ENCODE data around the gene SPATA13. TPM values are rescaled to one million over a fixed set of nuclear protein-coding genes. Genes with fewer than 3 reads are reported as not detected.
"Not testable (repeated sequence)": the region's sequence is repeated elsewhere in the genome, so short reads cannot be mapped to it uniquely, and the experiment has no call there.

SPATA13 gene
- total RNA-seq, 1 donor from 2014 or later = 38.2 TPM

DNA sequence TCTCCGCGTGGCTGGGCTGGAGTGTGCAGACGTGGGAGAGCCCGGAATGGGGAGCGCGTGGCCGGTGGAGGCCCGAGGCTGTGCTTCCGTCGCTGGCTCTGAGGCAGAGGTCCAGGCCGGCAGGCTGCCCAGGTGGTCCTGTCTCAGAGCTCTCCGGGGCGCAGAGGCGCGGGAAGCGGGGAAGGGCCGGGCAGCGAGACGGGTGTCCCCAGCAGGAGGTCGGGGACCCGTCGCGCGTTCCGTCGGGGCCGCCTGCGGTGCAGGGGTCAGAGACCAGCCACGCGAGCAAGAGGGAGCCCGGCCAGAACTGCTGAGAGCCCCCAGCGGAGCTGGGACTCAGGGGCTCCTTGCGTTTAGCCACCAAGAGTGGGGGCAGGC is 147.5 kb downstream of the SPATA13 start:
- H3K4me3 ChIP-seq = no peak overlapping the region
- H3K36me3 ChIP-seq = peaks cover under 1 to 16% of the 10 kb centered on the region in 2 donors
- no peak overlapping the region for H3K27ac ChIP-seq
- intact Hi-C loops (cut with DNase I) = no loop called here
- TF ChIP-seq, protein P1, sequence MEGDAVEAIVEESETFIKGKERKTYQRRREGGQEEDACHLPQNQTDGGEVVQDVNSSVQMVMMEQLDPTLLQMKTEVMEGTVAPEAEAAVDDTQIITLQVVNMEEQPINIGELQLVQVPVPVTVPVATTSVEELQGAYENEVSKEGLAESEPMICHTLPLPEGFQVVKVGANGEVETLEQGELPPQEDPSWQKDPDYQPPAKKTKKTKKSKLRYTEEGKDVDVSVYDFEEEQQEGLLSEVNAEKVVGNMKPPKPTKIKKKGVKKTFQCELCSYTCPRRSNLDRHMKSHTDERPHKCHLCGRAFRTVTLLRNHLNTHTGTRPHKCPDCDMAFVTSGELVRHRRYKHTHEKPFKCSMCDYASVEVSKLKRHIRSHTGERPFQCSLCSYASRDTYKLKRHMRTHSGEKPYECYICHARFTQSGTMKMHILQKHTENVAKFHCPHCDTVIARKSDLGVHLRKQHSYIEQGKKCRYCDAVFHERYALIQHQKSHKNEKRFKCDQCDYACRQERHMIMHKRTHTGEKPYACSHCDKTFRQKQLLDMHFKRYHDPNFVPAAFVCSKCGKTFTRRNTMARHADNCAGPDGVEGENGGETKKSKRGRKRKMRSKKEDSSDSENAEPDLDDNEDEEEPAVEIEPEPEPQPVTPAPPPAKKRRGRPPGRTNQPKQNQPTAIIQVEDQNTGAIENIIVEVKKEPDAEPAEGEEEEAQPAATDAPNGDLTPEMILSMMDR (IDR thresholded peaks at IDR 0.05) = no peak
- H3K4me1 ChIP-seq = no peaks in the 10 kb centered on the region
- no peaks in the 10 kb centered on the region for H3K27me3 ChIP-seq
- no peak for DNase-seq (ENCODE audit: low spot score in 2 of 2)
- no peaks in the 10 kb centered on the region for H3K9me3 ChIP-seq

DNA sequence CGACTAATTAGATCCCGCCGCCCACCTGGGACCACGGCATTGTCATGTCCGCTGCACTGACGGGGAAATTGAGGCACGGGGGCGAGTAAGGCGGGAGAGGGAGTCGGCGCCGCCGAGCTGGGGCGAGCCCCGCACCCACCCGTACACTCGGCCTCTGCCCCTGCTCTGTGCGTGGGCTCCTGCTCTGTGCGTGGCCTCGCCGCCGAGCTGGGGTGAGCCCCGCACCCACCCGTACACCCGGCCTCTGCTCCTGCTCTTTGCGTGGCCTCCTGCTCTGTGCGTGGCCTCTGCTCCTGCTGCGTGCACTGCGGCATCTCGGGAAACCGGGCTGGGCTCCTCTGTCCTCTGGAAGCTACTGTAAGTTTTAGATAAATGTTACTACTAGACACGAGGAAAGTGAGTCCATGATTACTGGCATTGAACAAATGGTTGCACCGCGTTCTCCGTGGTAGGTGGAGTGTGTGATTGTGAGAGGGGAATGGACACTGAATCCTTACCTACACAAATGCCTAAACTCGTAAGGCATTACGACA is 148.0 kb downstream of the SPATA13 start:
- Histone ChIP-seq H3K27me3 (no peaks in the 10 kb centered on the region), H3K27ac (no peak overlapping the region), H3K36me3 (peaks cover 0 to 11% of the 10 kb centered on the region in 2 donors), H3K9me3 (no peaks in the 10 kb centered on the region), H3K4me3 (no peak overlapping the region), H3K4me1 (no peaks in the 10 kb centered on the region)
- intact Hi-C loops (cut with DNase I) = no loop called here
- DNase-seq (ENCODE audit: low spot score in 2 of 2) = no peak
- TF ChIP-seq, protein P1 (IDR thresholded peaks at IDR 0.05) = no peak

DNA sequence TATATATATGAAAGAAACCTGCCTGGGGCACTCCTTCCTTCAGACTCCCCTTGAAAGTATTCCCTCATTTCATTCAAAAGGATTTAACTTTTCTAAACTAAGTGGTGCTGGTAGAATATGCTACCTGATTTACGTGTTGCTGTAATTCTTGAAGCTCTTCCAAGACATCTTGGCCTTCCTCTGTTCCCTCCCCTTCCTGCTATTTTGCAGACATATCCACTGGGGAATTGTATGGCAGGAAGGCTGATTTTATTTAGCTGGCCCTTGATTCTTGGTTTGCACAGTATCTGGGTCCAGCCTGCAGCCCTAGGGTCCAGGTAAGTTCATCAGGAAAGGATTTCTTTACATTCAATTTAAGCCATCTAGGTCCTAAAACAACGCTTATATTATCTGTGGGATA is 148.8 kb downstream of the SPATA13 start, which contains the start of gene C1QTNF9:
C1QTNF9 (plus strand) TSS at position 281 of the 400 bp plus-strand sequence. CDS start 6,424 bp downstream, outside the sequence.
- H3K4me3 ChIP-seq; H3K4me1 ChIP-seq; H3K27me3 ChIP-seq; H3K9me3 ChIP-seq; intact Hi-C loops (cut with DNase I); DNase-seq (ENCODE audit: low spot score in 2 of 2); H3K27ac ChIP-seq; H3K36me3 ChIP-seq: not testable (repeated sequence)

DNA sequence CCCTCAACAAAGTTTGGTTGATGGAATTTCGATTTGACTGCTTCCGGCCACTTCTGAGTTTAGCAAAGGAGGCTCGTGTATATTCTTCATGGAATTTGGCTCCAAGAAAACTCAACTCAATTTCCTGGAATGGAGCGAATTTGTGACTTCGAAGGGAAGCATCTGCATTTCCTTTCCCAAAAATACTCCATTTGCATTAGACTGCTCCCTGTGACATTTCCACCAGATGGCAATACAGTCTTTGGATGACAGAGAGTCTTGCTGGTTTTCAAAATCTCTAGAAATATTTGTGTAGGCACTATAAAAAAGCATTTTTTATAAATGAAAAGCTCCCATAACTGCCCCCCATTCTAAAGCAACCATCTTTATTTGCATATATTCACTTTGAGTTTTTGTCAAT is 152.9 kb downstream of the SPATA13 start:
- Histone ChIP-seq H3K36me3 (no peaks in the 10 kb centered on the region), H3K27me3 (no peaks in the 10 kb centered on the region), H3K27ac (no peak overlapping the region), H3K4me1 (no peaks in the 10 kb centered on the region), H3K4me3 (no peak overlapping the region), H3K9me3 (no peaks in the 10 kb centered on the region)
- no peak for DNase-seq (ENCODE audit: low spot score in 2 of 2)
- TF ChIP-seq, protein P1 (IDR thresholded peaks at IDR 0.05) = peak in 1 of 3 experiments; percentile 12
- intact Hi-C loops (cut with DNase I) = no loop called here

DNA sequence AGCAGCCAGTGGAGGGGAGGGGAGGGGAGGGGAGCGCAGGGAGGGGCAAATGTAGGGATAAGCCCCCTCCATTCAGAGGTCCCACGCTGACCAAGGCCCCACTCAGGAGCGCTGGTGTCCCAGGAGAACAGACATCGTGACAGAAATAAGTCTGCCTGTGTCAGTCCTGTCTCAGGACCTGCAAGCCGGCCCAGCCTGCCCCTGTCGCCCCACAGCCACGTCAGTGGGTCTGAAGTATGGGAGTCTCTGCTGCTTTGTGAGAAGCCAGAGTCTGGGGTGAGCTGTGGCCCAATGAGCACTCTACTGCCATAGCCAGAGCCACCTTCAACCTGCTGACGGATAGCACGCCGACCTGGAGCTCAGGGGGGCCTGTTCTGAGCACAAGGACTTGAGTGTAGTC is 157.3 kb downstream of the SPATA13 start:
- H3K36me3 ChIP-seq; H3K27ac ChIP-seq; H3K4me3 ChIP-seq; intact Hi-C loops (cut with DNase I); H3K9me3 ChIP-seq; DNase-seq (ENCODE audit: low spot score in 2 of 2); H3K4me1 ChIP-seq; H3K27me3 ChIP-seq: not testable (repeated sequence)

DNA sequence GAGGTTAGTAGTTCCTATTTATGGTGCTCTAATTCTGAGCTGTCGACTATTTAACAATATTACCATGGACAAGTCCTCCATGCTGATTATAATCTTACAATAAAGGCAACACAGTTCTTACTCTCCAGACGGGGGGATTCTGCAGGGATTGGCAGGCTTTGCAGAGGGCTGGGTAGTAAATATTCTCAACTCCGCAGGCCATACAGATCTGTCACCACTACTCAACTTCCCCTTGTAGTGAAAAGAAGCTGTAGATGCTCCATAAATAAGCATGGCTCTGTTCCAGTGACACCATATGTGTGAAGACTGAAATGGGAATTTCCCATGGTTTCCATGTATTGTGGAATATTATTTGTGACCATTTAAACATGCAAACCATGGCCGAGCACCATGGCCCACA is 158.4 kb downstream of the SPATA13 start:
- H3K4me3 ChIP-seq; H3K9me3 ChIP-seq; intact Hi-C loops (cut with DNase I); H3K36me3 ChIP-seq; H3K27me3 ChIP-seq; H3K27ac ChIP-seq; DNase-seq (ENCODE audit: low spot score in 2 of 2); H3K4me1 ChIP-seq: not testable (repeated sequence)

DNA sequence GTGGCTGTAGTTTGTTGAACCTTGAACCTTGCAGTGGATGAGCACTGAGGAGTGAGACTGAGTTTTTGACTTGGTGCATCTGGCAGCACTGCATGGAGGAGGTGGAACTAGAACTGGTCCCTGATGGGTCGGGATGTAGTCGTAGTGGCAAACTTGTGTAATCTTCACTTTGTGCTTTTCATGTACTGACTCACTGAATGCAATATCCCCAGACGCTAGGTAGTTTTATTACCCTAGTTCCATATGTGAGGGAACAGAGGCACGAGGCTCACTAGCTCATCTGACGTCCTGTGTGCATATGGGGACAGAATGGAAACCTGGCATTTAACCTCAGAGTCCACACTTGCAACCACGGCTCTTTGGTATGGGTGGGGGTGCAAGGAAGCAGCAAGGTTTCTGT is 159.1 kb downstream of the SPATA13 start:
- H3K27me3 ChIP-seq; H3K4me1 ChIP-seq; H3K27ac ChIP-seq; DNase-seq (ENCODE audit: low spot score in 2 of 2); H3K9me3 ChIP-seq; H3K36me3 ChIP-seq; H3K4me3 ChIP-seq; intact Hi-C loops (cut with DNase I): not testable (repeated sequence)

DNA sequence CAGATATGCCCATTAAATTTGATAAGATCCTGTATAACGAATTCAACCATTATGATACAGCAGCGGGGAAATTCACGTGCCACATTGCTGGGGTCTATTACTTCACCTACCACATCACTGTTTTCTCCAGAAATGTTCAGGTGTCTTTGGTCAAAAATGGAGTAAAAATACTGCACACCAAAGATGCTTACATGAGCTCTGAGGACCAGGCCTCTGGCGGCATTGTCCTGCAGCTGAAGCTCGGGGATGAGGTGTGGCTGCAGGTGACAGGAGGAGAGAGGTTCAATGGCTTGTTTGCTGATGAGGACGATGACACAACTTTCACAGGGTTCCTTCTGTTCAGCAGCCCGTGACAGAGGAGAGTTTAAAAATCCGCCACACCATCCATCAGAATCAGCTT is 160.9 kb downstream of the SPATA13 start:
- H3K27me3 ChIP-seq; H3K9me3 ChIP-seq; intact Hi-C loops (cut with DNase I); H3K4me3 ChIP-seq; H3K4me1 ChIP-seq; DNase-seq (ENCODE audit: low spot score in 2 of 2); H3K36me3 ChIP-seq; H3K27ac ChIP-seq: not testable (repeated sequence)

DNA sequence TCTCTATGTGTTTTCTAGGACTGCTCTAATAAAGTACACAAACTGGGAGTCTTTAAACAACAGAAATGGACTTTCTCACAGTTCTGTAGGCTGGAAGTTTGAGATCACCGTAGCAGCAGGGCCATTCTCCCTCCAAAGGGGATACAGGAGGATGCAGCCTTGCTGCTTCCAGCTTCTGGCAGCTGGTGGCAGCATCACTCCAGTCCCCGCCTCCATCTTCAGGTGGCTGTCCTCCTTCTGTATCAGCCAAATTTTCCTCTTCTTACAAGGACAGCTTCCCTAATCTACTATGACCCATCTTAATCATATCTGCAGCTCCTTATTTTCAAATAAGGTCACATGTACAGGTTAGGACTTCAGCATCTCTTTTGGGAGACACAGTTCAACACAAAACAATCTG is 161.9 kb downstream of the SPATA13 start:
- H3K27me3 ChIP-seq; H3K9me3 ChIP-seq; DNase-seq (ENCODE audit: low spot score in 2 of 2); H3K27ac ChIP-seq; intact Hi-C loops (cut with DNase I); H3K4me1 ChIP-seq; H3K36me3 ChIP-seq; H3K4me3 ChIP-seq: not testable (repeated sequence)

All from ascending aorta (tissue), 2 donors.